Keratinocyte (primary cell): ENCODE data around the gene HNRNPA2B1. TPM values are rescaled to one million over a fixed set of nuclear protein-coding genes. Genes with fewer than 3 reads are reported as not detected.

Source experiments
- DNase-seq: peaks from one replicate; pipeline ENCODE4 v3.0.0-alpha.2; 2011; ENCODE audit warnings: low read depth, missing footprints, low spot score
- FAIRE-seq: peaks from 2 replicates; lab custom pipeline; 2011; peaks lifted over from hg19 to GRCh38; lab: Jason Lieb, UNC
- H2AFZ ChIP-seq: 2 replicates; pipeline ENCODE4 v1.6.0; 2012; ENCODE audit warnings: low read length, control low read depth, inconsistent platforms; ENCODE audit not compliant: control insufficient read depth
- H3K27ac ChIP-seq: 2 replicates; pipeline ENCODE4 v1.5.1; 2011; ENCODE audit warnings: low read length; ENCODE audit not compliant: control insufficient read depth, insufficient read depth
- H3K27me3 ChIP-seq: 3 replicates; pipeline ENCODE4 v1.6.0; 2011; ENCODE audit warnings: low read length; ENCODE audit not compliant: control insufficient read depth, insufficient read depth; ENCODE audit errors: extremely low read depth
- H3K36me3 ChIP-seq, 2 experiments: 2 replicates in 1 of 2; 3 replicates in 1 of 2; pipeline ENCODE4 v1.5.1; 2011; ENCODE audit warnings: low read length in 2 of 2, mild to moderate bottlenecking in 1 of 2; ENCODE audit not compliant: control insufficient read depth in 2 of 2, insufficient read depth in 2 of 2; ENCODE audit errors: extremely low read depth in 1 of 2
- H3K4me1 ChIP-seq: 3 replicates; pipeline ENCODE4 v1.5.1; 2011; ENCODE audit warnings: low read length; ENCODE audit not compliant: control insufficient read depth, insufficient read depth; ENCODE audit errors: extremely low read depth
- H3K4me2 ChIP-seq: 3 replicates; pipeline ENCODE4 v1.6.0; 2011; ENCODE audit warnings: low read depth, low read length; ENCODE audit not compliant: control insufficient read depth, insufficient read depth; ENCODE audit errors: extremely low read depth
- H3K4me3 ChIP-seq, 3 experiments: fragments of 200-600 bp in 1 of 3; sonication (generic) in 1 of 3; 2 replicates in 2 of 3; 3 replicates in 1 of 3; pipeline ENCODE4 v1.5.1; 2011 to 2016; ENCODE audit warnings: low read length in 3 of 3, mild to moderate bottlenecking in 3 of 3, control low read depth in 2 of 3, inconsistent platforms in 1 of 3, low read depth in 1 of 3, mixed read lengths in 1 of 3, mixed run types in 1 of 3, moderate library complexity in 1 of 3; ENCODE audit not compliant: control insufficient read depth in 2 of 3, insufficient read depth in 2 of 3; ENCODE audit errors: extremely low read depth in 1 of 3
- H3K79me2 ChIP-seq: 2 replicates; pipeline ENCODE4 v1.6.0; 2012; ENCODE audit warnings: low read length; ENCODE audit not compliant: control insufficient read depth, insufficient read depth
- H3K9ac ChIP-seq: 3 replicates; pipeline ENCODE4 v1.6.0; 2011; ENCODE audit warnings: low read length; ENCODE audit not compliant: control insufficient read depth, insufficient read depth; ENCODE audit errors: extremely low read depth
- H3K9me1 ChIP-seq: 3 replicates; pipeline ENCODE4 v1.6.0; 2011; ENCODE audit warnings: low read length; ENCODE audit not compliant: control insufficient read depth, insufficient read depth; ENCODE audit errors: extremely low read depth
- H3K9me3 ChIP-seq: 2 replicates; pipeline ENCODE4 v1.5.1; 2012; ENCODE audit warnings: low read depth, low read length; ENCODE audit not compliant: control insufficient read depth
- H4K20me1 ChIP-seq: 3 replicates; pipeline ENCODE4 v1.6.0; 2011; ENCODE audit warnings: low read length; ENCODE audit not compliant: control insufficient read depth, insufficient read depth; ENCODE audit errors: extremely low read depth
- EZH2 ChIP-seq: IDR thresholded peaks from one replicate; pipeline ENCODE4 v1.6.1; 2012; ENCODE audit warnings: inconsistent platforms, mild to moderate bottlenecking, low read length, moderate library complexity
- dilution Hi-C: fragments of 300-500 bp; cut with MboI; formaldehyde crosslinking; loops from one replicate; pipeline ENCODE4 v1.7.0; 2020; ENCODE audit warnings: low sequenced_read_pairs; ENCODE audit not compliant: extremely low pct_ligation_motif_present
- polyA plus RNA-seq, 5 experiments: library from polyadenylated mRNA; depleted of rRNA in 3 of 5; stranded (reverse) in 3 of 5; stranded (forward) in 1 of 5; unstranded in 1 of 5; fragments of >200 nt; gene quantifications; 1 replicate in 1 of 5; 2 replicates in 3 of 5; 3 replicates in 1 of 5; pipeline versions ENCODE4 v1.2.1 to v1.2.3, GENCODE V29; 2011 to 2012; ENCODE audit warnings: missing spikeins in 2 of 5, low read depth in 1 of 5, low replicate concordance in 1 of 5
- TF ChIP-seq, protein P1 (sequence below), 3 experiments: IDR thresholded peaks in 1 of 3; conservative IDR thresholded peaks in 1 of 3; optimal IDR thresholded peaks in 1 of 3; 2 replicates in 2 of 3; 3 replicates in 1 of 3; pipeline versions ENCODE3 to v1.5.1; 2011; ENCODE audit warnings: low read length in 3 of 3, mild to moderate bottlenecking in 3 of 3, moderate library complexity in 2 of 3, control low read depth in 1 of 3, inconsistent platforms in 1 of 3; ENCODE audit not compliant: insufficient read depth in 2 of 3; ENCODE audit errors: extremely low read depth in 1 of 3

HNRNPA2B1 gene
- polyA plus RNA-seq, 1 donor (not counting 4 experiments of a cell fraction or from before 2014, with no cell fraction given): 511 TPM

DNA sequence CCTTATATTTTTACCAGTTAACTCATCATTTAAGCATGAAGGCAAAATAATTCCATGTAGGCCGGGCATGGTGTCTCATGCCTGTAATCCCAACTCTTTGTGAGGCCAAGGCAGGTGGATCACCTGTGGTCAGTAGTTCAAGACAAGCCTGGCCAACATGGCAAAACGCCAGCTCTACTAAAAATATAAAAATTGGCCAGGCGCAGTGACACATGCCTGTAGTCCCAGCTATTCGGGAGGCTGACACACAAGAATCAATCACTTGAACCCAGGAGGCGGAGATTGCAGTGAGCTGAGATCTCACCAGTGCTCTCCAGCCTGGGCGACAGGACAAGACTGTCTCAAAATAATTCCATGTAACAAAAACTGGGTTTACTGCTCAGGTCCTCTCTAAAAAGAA, 18.3 kb downstream of the HNRNPA2B1 start:
- Histone ChIP-seq H3K36me3 (peaks cover 0 to 4% of the 10 kb centered on the region in 2 experiments), H3K9me3 (no peaks in the 10 kb centered on the region), H3K4me1 (no peaks in the 10 kb centered on the region), H3K4me2 (no peak overlapping the region), H3K27ac (no peak overlapping the region), H2AFZ (no peak overlapping the region), H3K4me3 (no peak overlapping the region), H4K20me1 (peaks cover 6% of the 10 kb centered on the region), H3K79me2 (no peaks in the 10 kb centered on the region), H3K9ac (no peak overlapping the region), H3K9me1 (no peaks in the 10 kb centered on the region), H3K27me3 (no peaks in the 10 kb centered on the region)
- TF ChIP-seq, protein P1, sequence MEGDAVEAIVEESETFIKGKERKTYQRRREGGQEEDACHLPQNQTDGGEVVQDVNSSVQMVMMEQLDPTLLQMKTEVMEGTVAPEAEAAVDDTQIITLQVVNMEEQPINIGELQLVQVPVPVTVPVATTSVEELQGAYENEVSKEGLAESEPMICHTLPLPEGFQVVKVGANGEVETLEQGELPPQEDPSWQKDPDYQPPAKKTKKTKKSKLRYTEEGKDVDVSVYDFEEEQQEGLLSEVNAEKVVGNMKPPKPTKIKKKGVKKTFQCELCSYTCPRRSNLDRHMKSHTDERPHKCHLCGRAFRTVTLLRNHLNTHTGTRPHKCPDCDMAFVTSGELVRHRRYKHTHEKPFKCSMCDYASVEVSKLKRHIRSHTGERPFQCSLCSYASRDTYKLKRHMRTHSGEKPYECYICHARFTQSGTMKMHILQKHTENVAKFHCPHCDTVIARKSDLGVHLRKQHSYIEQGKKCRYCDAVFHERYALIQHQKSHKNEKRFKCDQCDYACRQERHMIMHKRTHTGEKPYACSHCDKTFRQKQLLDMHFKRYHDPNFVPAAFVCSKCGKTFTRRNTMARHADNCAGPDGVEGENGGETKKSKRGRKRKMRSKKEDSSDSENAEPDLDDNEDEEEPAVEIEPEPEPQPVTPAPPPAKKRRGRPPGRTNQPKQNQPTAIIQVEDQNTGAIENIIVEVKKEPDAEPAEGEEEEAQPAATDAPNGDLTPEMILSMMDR (optimal IDR thresholded peaks at IDR 0.05 in 1 of 3, IDR thresholded peaks at IDR 0.05 in 1 of 3, conservative IDR thresholded peaks at IDR 0.05 in 1 of 3; ENCODE audit: extremely low read depth in 1 of 3, insufficient read depth in 2 of 3, low read length in 3 of 3): no peak
- no peak for TF ChIP-seq EZH2
- DNase-seq: no peak
- no peak for FAIRE-seq
- dilution Hi-C loops: no loop called here

DNA sequence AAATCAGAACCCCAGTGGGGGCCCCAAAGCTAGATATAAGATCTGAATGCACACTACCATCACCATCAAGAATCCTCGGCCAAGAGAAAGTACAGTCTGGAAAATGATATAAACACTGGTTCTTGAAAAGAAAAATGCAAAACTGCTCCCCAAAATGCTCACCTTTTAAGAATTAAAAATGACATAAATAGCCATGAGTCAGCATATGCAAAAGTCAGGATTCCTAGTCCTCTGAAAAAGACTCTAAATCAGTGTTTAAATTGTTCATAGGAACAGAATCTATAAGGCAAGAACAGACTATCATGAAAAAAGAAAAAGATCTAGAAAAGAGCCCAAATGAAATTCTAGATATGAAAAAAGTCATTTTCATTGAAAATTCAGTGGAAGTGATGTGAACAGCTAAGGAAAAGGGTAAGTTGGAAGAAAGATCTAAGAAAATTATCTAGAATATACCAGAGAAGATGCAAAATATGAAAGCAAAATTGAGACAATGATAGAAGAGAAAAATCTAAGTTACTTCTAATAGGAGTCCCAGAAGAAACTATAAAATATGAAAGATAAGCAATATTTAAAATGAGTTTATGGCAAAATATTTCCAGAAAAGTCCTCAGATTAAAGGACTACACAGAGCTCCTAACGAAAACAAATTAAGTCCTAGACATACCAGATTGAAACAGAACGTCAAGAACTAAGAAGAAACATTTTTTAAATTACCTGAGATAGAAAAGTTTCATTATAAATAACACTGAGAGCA, 18.9 kb downstream of the HNRNPA2B1 start:
- FAIRE-seq: no peak
- H3K9me1 ChIP-seq: no peaks in the 10 kb centered on the region
- dilution Hi-C loops: no loop called here

More for the DNA sequence above, 18.9 kb downstream of the HNRNPA2B1 start:
- Histone ChIP-seq H2AFZ (no peak overlapping the region), H3K79me2 (no peaks in the 10 kb centered on the region), H3K36me3 (peaks cover 0 to 4% of the 10 kb centered on the region in 2 experiments), H3K4me2 (no peak overlapping the region), H3K27ac (no peak overlapping the region), H3K4me1 (no peaks in the 10 kb centered on the region), H3K9me3 (no peaks in the 10 kb centered on the region), H4K20me1 (peaks cover 6% of the 10 kb centered on the region), H3K4me3 (no peak overlapping the region), H3K27me3 (no peaks in the 10 kb centered on the region), H3K9ac (no peak overlapping the region)
- no peak for TF ChIP-seq EZH2
- TF ChIP-seq, protein P1 (optimal IDR thresholded peaks at IDR 0.05 in 1 of 3, IDR thresholded peaks at IDR 0.05 in 1 of 3, conservative IDR thresholded peaks at IDR 0.05 in 1 of 3; ENCODE audit: extremely low read depth in 1 of 3, insufficient read depth in 2 of 3, low read length in 3 of 3): no peak
- DNase-seq: no peak
